Tibial nerve (tissue), 4 donors: ENCODE data around the gene GDF10. TPM values are rescaled to one million over a fixed set of nuclear protein-coding genes. Genes with fewer than 3 reads are reported as not detected.

Source experiments
- DNase-seq, 2 donors: peaks; one replicate each; pipeline ENCODE4 v3.0.0-alpha.2; 2019; ENCODE audit warnings: low spot score in 2 of 2
- H3K27ac ChIP-seq, 4 donors: fragments of 200-600 bp; sonication (generic) in 3 of 4; one replicate each; pipeline ENCODE4 v1.5.1; 2017 to 2019; ENCODE audit warnings: mild to moderate bottlenecking in 1 of 4
- H3K27me3 ChIP-seq, 2 donors: fragments of 200-600 bp; sonication (generic) in 1 of 2; one replicate each; pipeline versions ENCODE4 v1.5.1 to v1.6.0; 2017 to 2019
- H3K36me3 ChIP-seq, 3 donors: fragments of 200-600 bp; sonication (generic); one replicate each; pipeline ENCODE4 v1.5.1; 2018 to 2019
- H3K4me1 ChIP-seq, 4 donors: fragments of 200-600 bp; sonication (generic) in 3 of 4; one replicate each; pipeline ENCODE4 v1.5.1; 2017 to 2019
- H3K4me3 ChIP-seq, 4 donors: fragments of 200-600 bp; sonication (generic) in 3 of 4; one replicate each; pipeline ENCODE4 v1.5.1; 2017 to 2019; ENCODE audit warnings: mild to moderate bottlenecking in 1 of 4, moderate library complexity in 1 of 4
- H3K9me3 ChIP-seq, 4 donors: fragments of 200-600 bp; sonication (generic) in 3 of 4; one replicate each; pipeline ENCODE4 v1.5.1; 2017 to 2019
- EP300 ChIP-seq, 2 donors: sonication (generic); formaldehyde crosslinking; IDR thresholded peaks; one replicate each; pipeline ENCODE4 v1.6.1; 2017; ENCODE audit warnings: antibody characterized with exemption in 2 of 2, mild to moderate bottlenecking in 1 of 2
- POLR2A ChIP-seq, 2 donors: fragments of 450-650 bp; IDR thresholded peaks; one replicate each; pipeline ENCODE4 v1.6.1; 2017; ENCODE audit warnings: antibody characterized with exemption in 2 of 2, mild to moderate bottlenecking in 2 of 2, moderate library complexity in 2 of 2
- WGBS, 2 donors: methylation state at CpG; one replicate each; pipeline ENCODE4 v1.1.5; 2018; 5-methylcytosine and 5-hydroxymethylcytosine counted together
- total RNA-seq, 4 donors: library from RNA; depleted of rRNA; stranded (reverse); fragments of >200 nt; gene quantifications; one replicate each; pipeline ENCODE4 v1.1.0, GENCODE V29; 2016
- TF ChIP-seq, protein P1 (sequence below), 5 experiments: fragments of 200-600 bp in 3 of 5; fragments of 450-650 bp in 2 of 5; sonication (generic) in 3 of 5; IDR thresholded peaks; one replicate each; pipeline ENCODE4 v1.5.1; 2016 to 2019; ENCODE audit warnings: antibody characterized with exemption in 5 of 5, mild to moderate bottlenecking in 3 of 5, moderate library complexity in 2 of 5

The GDF10 gene
- total RNA-seq, 4 donors from 2014 or later = 10.2 to 48.2 (median 22.9) TPM

DNA sequence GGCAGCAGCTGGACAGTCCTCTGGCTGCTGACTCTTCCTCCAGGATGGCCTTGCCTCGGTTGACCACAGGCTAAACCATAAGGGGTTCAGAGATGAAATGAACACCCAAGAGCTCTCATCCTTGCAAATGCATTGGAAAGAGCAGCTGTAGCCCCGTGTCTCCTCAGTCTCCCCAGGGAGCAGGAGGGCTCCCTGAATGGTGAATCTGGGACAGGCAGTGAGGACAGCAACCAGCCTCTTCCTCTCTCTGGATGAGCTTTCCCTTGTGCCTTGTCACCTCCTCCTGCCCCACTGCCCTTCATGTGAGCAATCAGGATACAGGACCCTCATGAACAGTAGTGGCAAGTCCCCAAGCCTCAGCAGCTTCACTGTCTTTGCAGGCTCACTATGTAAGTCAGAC lies 23.9 kb upstream of the GDF10 start:
- TF ChIP-seq EP300 (IDR thresholded peaks at IDR 0.05) (no peak), POLR2A (IDR thresholded peaks at IDR 0.05) (no peak)
- TF ChIP-seq, protein P1, sequence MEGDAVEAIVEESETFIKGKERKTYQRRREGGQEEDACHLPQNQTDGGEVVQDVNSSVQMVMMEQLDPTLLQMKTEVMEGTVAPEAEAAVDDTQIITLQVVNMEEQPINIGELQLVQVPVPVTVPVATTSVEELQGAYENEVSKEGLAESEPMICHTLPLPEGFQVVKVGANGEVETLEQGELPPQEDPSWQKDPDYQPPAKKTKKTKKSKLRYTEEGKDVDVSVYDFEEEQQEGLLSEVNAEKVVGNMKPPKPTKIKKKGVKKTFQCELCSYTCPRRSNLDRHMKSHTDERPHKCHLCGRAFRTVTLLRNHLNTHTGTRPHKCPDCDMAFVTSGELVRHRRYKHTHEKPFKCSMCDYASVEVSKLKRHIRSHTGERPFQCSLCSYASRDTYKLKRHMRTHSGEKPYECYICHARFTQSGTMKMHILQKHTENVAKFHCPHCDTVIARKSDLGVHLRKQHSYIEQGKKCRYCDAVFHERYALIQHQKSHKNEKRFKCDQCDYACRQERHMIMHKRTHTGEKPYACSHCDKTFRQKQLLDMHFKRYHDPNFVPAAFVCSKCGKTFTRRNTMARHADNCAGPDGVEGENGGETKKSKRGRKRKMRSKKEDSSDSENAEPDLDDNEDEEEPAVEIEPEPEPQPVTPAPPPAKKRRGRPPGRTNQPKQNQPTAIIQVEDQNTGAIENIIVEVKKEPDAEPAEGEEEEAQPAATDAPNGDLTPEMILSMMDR (IDR thresholded peaks at IDR 0.05) = no peak
- Histone ChIP-seq H3K27me3 (no peaks in the 10 kb centered on the region), H3K4me3 (no peak overlapping the region), H3K9me3 (peaks cover 0 to 17% (median 0%) of the 10 kb centered on the region in 4 donors), H3K4me1 (no peaks in the 10 kb centered on the region), H3K36me3 (no peaks in the 10 kb centered on the region), H3K27ac (no peak overlapping the region)
- DNase-seq = no peak
- 74 to 95% methylated on average over 2 of the region's 2 CpGs for WGBS, 2 donors

GRCh38 chr10:47276576-47277351 lies 23.2 kb upstream of the GDF10 start:
- no peak overlapping the region for H3K4me3 ChIP-seq
- WGBS, 2 donors = 85 to 87% methylated on average over 11 of the region's 11 CpGs
- H3K36me3 ChIP-seq = no peaks in the 10 kb centered on the region
- H3K9me3 ChIP-seq = peaks cover 0 to 17% (median 0%) of the 10 kb centered on the region in 4 donors
- no peaks in the 10 kb centered on the region for H3K4me1 ChIP-seq
- no peaks in the 10 kb centered on the region for H3K27me3 ChIP-seq
- no peak overlapping the region for H3K27ac ChIP-seq
- TF ChIP-seq POLR2A (IDR thresholded peaks at IDR 0.05) (no peak), EP300 (IDR thresholded peaks at IDR 0.05) (no peak)
- TF ChIP-seq, protein P1 (IDR thresholded peaks at IDR 0.05) = no peak
- DNase-seq = no peak

DNA sequence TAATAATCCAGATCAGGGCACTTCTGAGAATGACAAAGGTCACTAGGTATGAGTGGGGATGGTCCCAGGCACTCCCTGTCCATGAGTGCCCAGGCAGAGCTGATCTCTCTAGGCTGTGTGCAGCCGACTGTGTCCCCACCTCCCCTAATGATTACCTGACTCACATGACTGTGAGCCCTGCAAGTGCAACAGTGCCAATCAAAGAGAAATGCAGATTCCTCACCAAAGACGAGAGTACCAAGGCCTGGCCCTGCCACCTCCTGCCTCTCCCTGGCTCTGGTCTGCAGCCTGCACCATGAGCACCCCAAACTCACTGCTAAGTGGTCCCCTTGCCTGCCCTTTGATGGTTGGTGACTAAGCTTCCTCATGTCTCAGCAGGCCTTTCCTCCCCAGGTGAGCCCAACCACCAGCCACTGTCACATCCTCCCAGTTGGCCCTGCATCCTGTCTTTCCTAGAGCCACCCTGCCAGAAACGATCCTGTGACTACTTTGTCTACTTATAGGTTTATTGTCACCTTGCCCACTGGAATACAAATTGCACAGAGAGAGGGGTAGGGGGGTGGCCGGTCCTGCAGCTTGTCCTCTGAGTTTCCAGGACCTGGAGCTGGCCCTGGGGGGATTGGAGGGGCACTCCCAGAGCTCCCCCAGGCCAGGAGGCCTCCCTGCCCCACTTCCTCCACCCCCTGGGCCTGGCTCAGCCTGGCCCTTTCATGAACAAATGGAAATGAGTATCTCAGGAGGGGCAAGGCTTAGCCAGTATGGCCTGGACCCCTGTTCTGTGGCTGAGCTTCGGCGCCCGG lies 22.4 kb upstream of the GDF10 start:
- no peaks in the 10 kb centered on the region for H3K27me3 ChIP-seq
- TF ChIP-seq, protein P1 (IDR thresholded peaks at IDR 0.05) = no peak
- TF ChIP-seq EP300 (IDR thresholded peaks at IDR 0.05) (no peak), POLR2A (IDR thresholded peaks at IDR 0.05) (no peak)
- no peak for DNase-seq
- H3K9me3 ChIP-seq = peaks cover 0 to 13% (median 0%) of the 10 kb centered on the region in 4 donors
- H3K4me3 ChIP-seq = no peak overlapping the region
- H3K4me1 ChIP-seq = no peaks in the 10 kb centered on the region
- WGBS, 2 donors = 56 to 60% methylated on average over 4 of the region's 7 CpGs
- no peaks in the 10 kb centered on the region for H3K36me3 ChIP-seq
- H3K27ac ChIP-seq = no peak overlapping the region

GRCh38 chr10:47278152-47278473 lies 21.9 kb upstream of the GDF10 start:
- H3K27me3 ChIP-seq = no peaks in the 10 kb centered on the region
- no peak overlapping the region for H3K27ac ChIP-seq
- H3K36me3 ChIP-seq = no peaks in the 10 kb centered on the region
- 81 to 93% methylated on average over 5 to 15 of the region's 15 CpGs for whole genome bisulfite sequencing, 2 donors
- no peak overlapping the region for H3K4me3 ChIP-seq
- TF ChIP-seq POLR2A (IDR thresholded peaks at IDR 0.05) (no peak), EP300 (IDR thresholded peaks at IDR 0.05) (no peak)
- TF ChIP-seq, protein P1 (IDR thresholded peaks at IDR 0.05) = no peak
- H3K4me1 ChIP-seq = no peaks in the 10 kb centered on the region
- DNase-seq = no peak
- H3K9me3 ChIP-seq = peaks cover 0 to 7% (median 0%) of the 10 kb centered on the region in 4 donors

DNA sequence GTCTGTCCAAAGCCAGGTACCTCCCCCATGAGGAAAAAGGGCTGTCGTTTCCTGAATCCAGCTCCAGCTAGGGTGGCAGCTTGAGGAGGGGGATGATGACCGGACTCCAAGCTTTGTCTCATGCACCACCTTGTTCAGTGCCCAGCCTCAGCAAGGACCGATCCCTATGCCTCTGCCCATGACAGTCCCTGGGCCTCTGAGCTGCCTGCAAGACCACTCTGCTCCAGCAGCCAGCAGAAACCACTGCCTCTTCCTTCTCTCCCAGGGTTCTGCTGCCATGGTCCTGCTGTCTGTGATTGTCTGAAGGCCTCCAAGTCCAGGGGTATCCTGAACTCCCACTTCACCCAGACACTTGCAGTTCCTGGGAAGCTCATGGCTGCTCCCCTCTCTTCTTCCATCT lies 21.3 kb upstream of the GDF10 start:
- WGBS, 2 donors = 90 to 97% methylated on average over 3 of the region's 3 CpGs
- Histone ChIP-seq H3K9me3 (peaks cover 0 to 1% (median 0%) of the 10 kb centered on the region in 4 donors), H3K27ac (no peak overlapping the region), H3K36me3 (no peaks in the 10 kb centered on the region), H3K27me3 (no peaks in the 10 kb centered on the region), H3K4me3 (no peak overlapping the region), H3K4me1 (no peaks in the 10 kb centered on the region)
- DNase-seq = no peak
- TF ChIP-seq POLR2A (IDR thresholded peaks at IDR 0.05) (no peak), EP300 (IDR thresholded peaks at IDR 0.05) (no peak)
- TF ChIP-seq, protein P1 (IDR thresholded peaks at IDR 0.05) = no peak
